Tibial artery (tissue), 4 donors: ENCODE results near the gene HTR4.

Experiments
- DNase-seq, 2 donors: peaks; one replicate each; pipeline ENCODE4 v3.0.0-alpha.2; 2019
- H3K27ac ChIP-seq, 2 donors: fragments of 200-600 bp; sonication (generic) in 1 of 2; 1 replicate in 1 of 2; 2 replicates in 1 of 2; pipeline ENCODE4 v1.5.1; 2018 to 2019; ENCODE audit warnings: mild to moderate bottlenecking in 1 of 2
- H3K27me3 ChIP-seq, 2 donors: fragments of 200-600 bp; sonication (generic) in 1 of 2; one replicate each; pipeline versions ENCODE4 v1.5.1 to v1.6.0; 2016 to 2019
- H3K36me3 ChIP-seq, 3 donors: fragments of 200-600 bp; sonication (generic) in 2 of 3; one replicate each; pipeline ENCODE4 v1.5.1; 2016 to 2019; ENCODE audit warnings: mild to moderate bottlenecking in 2 of 3
- H3K4me1 ChIP-seq, 4 donors: fragments of 200-600 bp; sonication (generic) in 2 of 4; 1 replicate in 3 of 4; 2 replicates in 1 of 4; pipeline ENCODE4 v1.5.1; 2016 to 2019
- H3K4me3 ChIP-seq, 2 donors: fragments of 200-600 bp; sonication (generic) in 1 of 2; 1 replicate in 1 of 2; 2 replicates in 1 of 2; pipeline ENCODE4 v1.5.1; 2018 to 2019; ENCODE audit warnings: mild to moderate bottlenecking in 2 of 2
- H3K9me3 ChIP-seq, 3 donors: fragments of 200-600 bp; sonication (generic) in 1 of 3; one replicate each; pipeline ENCODE4 v1.5.1; 2016 to 2019
- CTCF ChIP-seq, 2 experiments: fragments of 200-600 bp in 1 of 2; fragments of 450-650 bp in 1 of 2; IDR thresholded peaks; one replicate each; pipeline ENCODE4 v1.5.1; 2017 to 2019; ENCODE audit warnings: antibody characterized with exemption in 2 of 2, mild to moderate bottlenecking in 1 of 2, moderate library complexity in 1 of 2
- intact Hi-C: fragments of 100-400 bp; cut with DNase I; formaldehyde crosslinking; loops from one replicate; pipeline ENCODE4 v1.15.0; 2023; ENCODE audit warnings: low total_unique reads

Gene HTR4

GRCh38 chr5:148443998-148444397 lies 210.3 kb downstream of the HTR4 start:
- TF ChIP-seq CTCF (IDR thresholded peaks at IDR 0.05), result peak; percentile 69 to 90
- DNase-seq, result no peak

GRCh38 chr5:148443241-148443640 lies 211.1 kb downstream of the HTR4 start:
- Histone ChIP-seq H3K27me3 (no peaks in the 10 kb centered on the region), H3K36me3 (peaks cover 35 to 47% (median 43%) of the 10 kb centered on the region in 3 donors), H3K9me3 (no peaks in the 10 kb centered on the region), H3K27ac (no peak overlapping the region), H3K4me3 (no peak overlapping the region), H3K4me1 (peaks cover 0 to 5% (median 0%) of the 10 kb centered on the region in 4 donors)
- intact Hi-C loops, result loop anchor here (10.0 kb wide), 2 partner anchors 292 to 592 kb away; no protein-coding TSS in a partner anchor
- DNase-seq, result no peak
- no peak for TF ChIP-seq CTCF (IDR thresholded peaks at IDR 0.05)

More at GRCh38 chr5:148443998-148444397, 210.3 kb downstream of the HTR4 start:
- Histone ChIP-seq H3K36me3 (peaks cover 30 to 40% (median 35%) of the 10 kb centered on the region in 3 donors), H3K4me3 (no peak overlapping the region), H3K27ac (no peak overlapping the region), H3K9me3 (no peaks in the 10 kb centered on the region), H3K27me3 (no peaks in the 10 kb centered on the region), H3K4me1 (peaks cover 0 to 5% (median 0%) of the 10 kb centered on the region in 4 donors)
- intact Hi-C loops, result loop anchor here (10.0 kb wide), 2 partner anchors 291 to 591 kb away; no protein-coding TSS in a partner anchor

- Histone ChIP-seq H3K9me3 (no peaks in the 10 kb centered on the region), H3K36me3 (peaks cover 55 to 89% (median 69%) of the 10 kb centered on the region in 3 donors), H3K4me3 (no peak overlapping the region), H3K4me1 (no peaks in the 10 kb centered on the region), H3K27ac (no peak overlapping the region), H3K27me3 (no peaks in the 10 kb centered on the region)
- intact Hi-C loops, result no loop called here
- DNase-seq, result no peak
- no peak for TF ChIP-seq CTCF (IDR thresholded peaks at IDR 0.05)
Observed at GRCh38 chr5:148438933-148439332, 215.4 kb downstream of the HTR4 start.

- H3K36me3 ChIP-seq, result peaks cover 62 to 88% (median 75%) of the 10 kb centered on the region in 3 donors
- no peaks in the 10 kb centered on the region for H3K4me1 ChIP-seq
- TF ChIP-seq CTCF (IDR thresholded peaks at IDR 0.05), result no peak
- DNase-seq, result no peak
- H3K27me3 ChIP-seq, result no peaks in the 10 kb centered on the region
- H3K4me3 ChIP-seq, result no peak overlapping the region
- H3K9me3 ChIP-seq, result no peaks in the 10 kb centered on the region
- no peak overlapping the region for H3K27ac ChIP-seq
- intact Hi-C loops, result no loop called here
Observed at GRCh38 chr5:148437249-148437648, 217.1 kb downstream of the HTR4 start.

GRCh38 chr5:148436029-148436428 lies 218.3 kb downstream of the HTR4 start:
- no peaks in the 10 kb centered on the region for H3K4me1 ChIP-seq
- H3K27me3 ChIP-seq, result no peaks in the 10 kb centered on the region
- no peak overlapping the region for H3K27ac ChIP-seq
- intact Hi-C loops, result no loop called here
- no peaks in the 10 kb centered on the region for H3K9me3 ChIP-seq
- peaks cover 53 to 75% (median 71%) of the 10 kb centered on the region in 3 donors for H3K36me3 ChIP-seq
- H3K4me3 ChIP-seq, result no peak overlapping the region
- no peak for TF ChIP-seq CTCF (IDR thresholded peaks at IDR 0.05)
- no peak for DNase-seq

GRCh38 chr5:148433826-148434225 lies 220.5 kb downstream of the HTR4 start:
- TF ChIP-seq CTCF (IDR thresholded peaks at IDR 0.05), result no peak
- H3K27me3 ChIP-seq, result no peaks in the 10 kb centered on the region
- intact Hi-C loops, result no loop called here
- H3K9me3 ChIP-seq, result no peaks in the 10 kb centered on the region
- H3K4me1 ChIP-seq, result no peaks in the 10 kb centered on the region
- H3K36me3 ChIP-seq, result peaks cover 35 to 69% (median 56%) of the 10 kb centered on the region in 3 donors
- H3K27ac ChIP-seq, result no peak overlapping the region
- H3K4me3 ChIP-seq, result no peak overlapping the region
- no peak for DNase-seq
